Endothelial cell of umbilical vein (primary cell): ENCODE measurements around the gene INPP4B. TPM values are rescaled to one million over a fixed set of nuclear protein-coding genes. Genes with fewer than 3 reads are reported as not detected.

Source experiments
- BruUV-seq: library from RNA; stranded (reverse); fragments of 400-500 nt; replicated peaks from 2 replicates; lab custom pipeline; 2021; lab: Mats Ljungman, UMichigan
- CTCF ChIA-PET: fragments of 300-600, 350-600 bp; sonication (Branson Sonifier 250); formaldehyde crosslinking; loops from one replicate; lab custom pipeline; 2021; ENCODE audit warnings: antibody characterized with exemption, inconsistent platforms; lab: Charles Lee
- POLR2A ChIA-PET: fragments of 300-600, 350-600 bp; sonication (Branson Sonifier 250); formaldehyde crosslinking; loops from one replicate; lab custom pipeline; 2021; ENCODE audit warnings: antibody characterized with exemption, inconsistent platforms; lab: Charles Lee
- DNase-seq: peaks from one replicate; pipeline ENCODE4 v3.0.0-alpha.2; 2011; ENCODE audit warnings: low read depth, low spot score
- FAIRE-seq: peaks from 2 replicates; lab custom pipeline; 2011; peaks lifted over from hg19 to GRCh38; lab: Jason Lieb, UNC
- H2AFZ ChIP-seq: 2 replicates; pipeline ENCODE4 v1.6.0; 2012; ENCODE audit warnings: low read depth, low read length, control low read depth, inconsistent platforms
- H3K27ac ChIP-seq: 2 replicates; pipeline ENCODE4 v1.5.1; 2011; ENCODE audit warnings: low read depth, mild to moderate bottlenecking, control low read depth, low read length, moderate library complexity; ENCODE audit not compliant: insufficient read depth
- H3K27me3 ChIP-seq, 2 experiments: 2 replicates each; pipeline versions ENCODE4 v1.6.0 to v1.6.1; 2011; ENCODE audit warnings: low read length in 2 of 2, mixed read lengths in 1 of 2; ENCODE audit not compliant: control insufficient read depth in 2 of 2, insufficient read depth in 2 of 2
- H3K36me3 ChIP-seq, 2 experiments: 2 replicates in 1 of 2; 3 replicates in 1 of 2; pipeline ENCODE4 v1.5.1; 2011; ENCODE audit warnings: low read length in 2 of 2, mild to moderate bottlenecking in 1 of 2, moderate library complexity in 1 of 2; ENCODE audit not compliant: control insufficient read depth in 2 of 2, insufficient read depth in 2 of 2; ENCODE audit errors: extremely low read depth in 1 of 2
- H3K4me1 ChIP-seq: 3 replicates; pipeline ENCODE4 v1.5.1; 2011; ENCODE audit warnings: mild to moderate bottlenecking, low read length; ENCODE audit not compliant: control insufficient read depth, insufficient read depth; ENCODE audit errors: extremely low read depth
- H3K4me2 ChIP-seq: 2 replicates; pipeline ENCODE4 v1.6.1; 2011; ENCODE audit warnings: low read length, control low read depth, mixed read lengths; ENCODE audit not compliant: insufficient read depth
- H3K4me3 ChIP-seq, 3 experiments: fragments of 200-600 bp in 1 of 3; sonication (generic), shearing (Covaris generic) in 1 of 3; replicated peaks in 1 of 3; 2 replicates each; pipeline ENCODE4 v1.5.1; 2011 to 2016; ENCODE audit warnings: control low read depth in 3 of 3, low read length in 3 of 3, mild to moderate bottlenecking in 2 of 3, inconsistent platforms in 1 of 3, low read depth in 1 of 3, moderate library complexity in 1 of 3; ENCODE audit not compliant: insufficient read depth in 1 of 3
- H3K79me2 ChIP-seq: 2 replicates; pipeline ENCODE4 v1.6.0; 2012; ENCODE audit warnings: low read length, inconsistent platforms; ENCODE audit not compliant: control insufficient read depth, insufficient read depth
- H3K9ac ChIP-seq: replicated peaks from 2 replicates; pipeline ENCODE3; 2011; ENCODE audit warnings: low read length, control low read depth; ENCODE audit not compliant: insufficient read depth; ENCODE audit errors: extremely low read depth
- H3K9me1 ChIP-seq: replicated peaks from 3 replicates; pipeline ENCODE4 v1.6.0; 2011; ENCODE audit warnings: mild to moderate bottlenecking, low read length; ENCODE audit not compliant: control insufficient read depth, insufficient read depth; ENCODE audit errors: extremely low read depth
- H3K9me3 ChIP-seq: replicated peaks from 2 replicates; pipeline ENCODE4 v1.5.1; 2012; ENCODE audit warnings: low read length, inconsistent platforms; ENCODE audit not compliant: control insufficient read depth, insufficient read depth
- H4K20me1 ChIP-seq: replicated peaks from 2 replicates; pipeline ENCODE3; 2011; ENCODE audit warnings: mild to moderate bottlenecking, low read length; ENCODE audit not compliant: control insufficient read depth, insufficient read depth; ENCODE audit errors: extremely low read depth
- CTCF ChIP-seq, 2 donors: IDR thresholded peaks; 1 replicate in 1 of 2; 2 replicates in 1 of 2; pipeline ENCODE4 v1.5.1; 2011; ENCODE audit warnings: low read length in 2 of 2, mild to moderate bottlenecking in 2 of 2, moderate library complexity in 2 of 2, control low read depth in 1 of 2, inconsistent platforms in 1 of 2, low read depth in 1 of 2; ENCODE audit not compliant: insufficient read depth in 1 of 2; ENCODE audit errors: extremely low read depth in 1 of 2
- EZH2 ChIP-seq: IDR thresholded peaks from 2 replicates; pipeline ENCODE4 v1.6.1; 2012; ENCODE audit warnings: borderline replicate concordance, low read depth, mild to moderate bottlenecking, moderate library complexity, low read length, inconsistent platforms; ENCODE audit not compliant: severe bottlenecking
- FOS ChIP-seq: IDR thresholded peaks from 2 replicates; pipeline ENCODE4 v1.6.1; 2011; ENCODE audit warnings: mild to moderate bottlenecking, low read length, moderate library complexity, borderline replicate concordance; ENCODE audit not compliant: insufficient read depth
- GATA2 ChIP-seq: IDR thresholded peaks from 2 replicates; pipeline ENCODE4 v1.7.0; 2011; ENCODE audit warnings: low read depth, mild to moderate bottlenecking, moderate library complexity, mixed read lengths, low read length; ENCODE audit not compliant: insufficient read length, insufficient read depth
- JUN ChIP-seq: IDR thresholded peaks from 2 replicates; pipeline ENCODE4 v1.6.1; 2011; ENCODE audit warnings: borderline replicate concordance, low read depth; ENCODE audit not compliant: insufficient read length, insufficient read depth
- MAX ChIP-seq: IDR thresholded peaks from 2 replicates; pipeline ENCODE4 v1.6.1; 2011; ENCODE audit not compliant: insufficient read depth, insufficient read length
- MYC ChIP-seq: IDR thresholded peaks from one replicate; pipeline ENCODE4 v1.6.1; 2011; ENCODE audit warnings: mild to moderate bottlenecking, low read depth, low read length
- POLR2A ChIP-seq: IDR thresholded peaks from 2 replicates; pipeline ENCODE4 v1.6.1; 2012; ENCODE audit warnings: low read depth, mild to moderate bottlenecking, control low read depth, low read length
- POLR2AphosphoS5 ChIP-seq: IDR thresholded peaks from 2 replicates; pipeline ENCODE4 v1.6.1; 2012; ENCODE audit warnings: low read depth, mild to moderate bottlenecking, control low read depth, low read length, moderate library complexity; ENCODE audit not compliant: insufficient read depth
- dilution Hi-C: fragments of 300-500 bp; cut with MboI; formaldehyde crosslinking; loops from one replicate; pipeline ENCODE4 v1.15.0; 2019; ENCODE audit warnings: low sequenced_read_pairs; ENCODE audit not compliant: extremely low pct_ligation_motif_present
- intact Hi-C: fragments of 100-400 bp; cut with micrococcal nuclease; formaldehyde crosslinking; loops from one replicate; pipeline ENCODE4 v1.10.0; 2022
- polyA plus RNA-seq, 4 experiments: library from polyadenylated mRNA; depleted of rRNA in 3 of 4; stranded (reverse) in 3 of 4; unstranded in 1 of 4; fragments of >200 nt; gene quantifications; 2 replicates each; pipeline versions ENCODE4 v1.2.1 to v1.2.3, GENCODE V29; 2011 to 2012; ENCODE audit warnings: missing spikeins in 1 of 4
- total RNA-seq: library from RNA; stranded (reverse); gene quantifications from 2 replicates; pipeline ENCODE4 v1.2.3, GENCODE V29; 2021

The INPP4B gene
- total and polyA plus RNA-seq, 2 donors (not counting 3 experiments of a cell fraction or from before 2014, with no cell fraction given) = 0.41 to 3.1 TPM

- POLR2A ChIA-PET = no interaction called here
- no peaks in the 10 kb centered on the region for H3K9me3 ChIP-seq
- H3K79me2 ChIP-seq = no peaks in the 10 kb centered on the region
- no peaks in the 10 kb centered on the region for H3K4me1 ChIP-seq
- no TSS peak for BruUV-seq
- H3K4me3 ChIP-seq = no peak overlapping the region
- H3K9me1 ChIP-seq = no peaks in the 10 kb centered on the region
- H2AFZ ChIP-seq = no peak overlapping the region
- TF ChIP-seq POLR2AphosphoS5 = no peak
- TF ChIP-seq MYC = no peak
- TF ChIP-seq GATA2 = no peak
- TF ChIP-seq EZH2 = no peak
- no peak for TF ChIP-seq CTCF (IDR thresholded peaks at IDR 0.05; ENCODE audit: extremely low read depth in 1 of 2, insufficient read depth in 1 of 2, low read depth in 1 of 2, low read length in 2 of 2)
- TF ChIP-seq POLR2A = no peak
- TF ChIP-seq JUN = no peak
- TF ChIP-seq FOS = no peak
- no peak for TF ChIP-seq MAX
- H3K27me3 ChIP-seq = no peaks in the 10 kb centered on the region
- H3K4me2 ChIP-seq = no peak overlapping the region
- intact Hi-C loops = no loop called here
- H4K20me1 ChIP-seq = no peaks in the 10 kb centered on the region
- DNase-seq (no peak), FAIRE-seq (no peak)
- no peak overlapping the region for H3K27ac ChIP-seq
- H3K9ac ChIP-seq = no peak overlapping the region
- CTCF ChIA-PET = interaction anchor here (0.9 to 1.2 kb wide), 5 partner anchors 8 to 40 kb away, joined by 3 to 4 read pairs (median 3); no protein-coding TSS in a partner anchor
- H3K36me3 ChIP-seq = no peaks in the 10 kb centered on the region
- dilution Hi-C loops = no loop called here
Measured at GRCh38 chr4:142242156-142242555, 603.9 kb downstream of the INPP4B start.
